ENCODE data around the gene PHAX. TPM values are rescaled to one million over a fixed set of nuclear protein-coding genes. Genes with fewer than 3 reads are reported as not detected.
"Not testable (repeated sequence)": the region's sequence is repeated elsewhere in the genome, so short reads cannot be mapped to it uniquely, and the experiment has no call there.

PHAX gene, protein sequence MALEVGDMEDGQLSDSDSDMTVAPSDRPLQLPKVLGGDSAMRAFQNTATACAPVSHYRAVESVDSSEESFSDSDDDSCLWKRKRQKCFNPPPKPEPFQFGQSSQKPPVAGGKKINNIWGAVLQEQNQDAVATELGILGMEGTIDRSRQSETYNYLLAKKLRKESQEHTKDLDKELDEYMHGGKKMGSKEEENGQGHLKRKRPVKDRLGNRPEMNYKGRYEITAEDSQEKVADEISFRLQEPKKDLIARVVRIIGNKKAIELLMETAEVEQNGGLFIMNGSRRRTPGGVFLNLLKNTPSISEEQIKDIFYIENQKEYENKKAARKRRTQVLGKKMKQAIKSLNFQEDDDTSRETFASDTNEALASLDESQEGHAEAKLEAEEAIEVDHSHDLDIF
- total RNA-seq, result 10 to 100 TPM; 31.0 to 82.7 (median 72.9) TPM

DNA sequence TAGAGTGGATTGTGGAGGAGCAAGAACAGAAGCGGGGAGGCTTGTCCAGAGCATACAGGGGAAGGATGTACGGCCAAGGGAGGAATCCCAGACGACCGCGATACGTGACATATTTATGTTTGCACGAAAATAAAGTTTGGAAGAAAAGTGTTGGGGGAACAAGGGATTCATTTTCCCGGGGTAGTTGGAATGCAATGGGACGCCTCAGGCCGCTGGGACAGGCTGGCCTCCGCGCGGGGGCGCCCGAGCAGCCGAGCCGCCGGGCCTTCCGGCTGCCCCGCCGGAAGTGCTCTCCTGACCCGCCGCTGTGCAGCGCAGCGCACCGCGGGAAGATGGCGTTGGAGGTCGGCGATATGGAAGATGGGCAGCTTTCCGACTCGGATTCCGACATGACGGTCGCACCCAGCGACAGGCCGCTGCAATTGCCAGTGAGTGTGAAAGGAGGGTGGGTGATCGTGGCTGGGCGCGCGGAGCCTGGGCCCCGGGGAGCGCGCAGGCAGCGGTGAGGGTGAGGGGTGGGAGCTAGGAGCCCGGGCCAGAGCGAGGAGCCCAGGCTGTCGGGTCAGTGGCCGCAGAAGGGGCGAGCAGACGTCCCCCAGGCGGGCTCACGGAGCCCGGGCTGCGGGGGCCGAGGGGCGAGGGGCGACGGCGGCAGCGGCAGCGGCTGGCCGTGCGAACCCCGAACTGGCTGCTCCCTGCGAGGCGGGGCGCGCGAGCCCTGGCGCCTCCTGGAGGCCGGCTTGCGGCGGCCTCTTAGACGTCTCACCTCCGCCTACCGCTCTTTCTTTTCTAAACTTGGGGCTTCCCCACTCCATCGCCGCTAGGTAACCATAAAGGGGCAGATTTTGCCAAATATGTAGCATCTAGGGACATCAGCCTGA, at the start of gene PHAX:
TSS of gene PHAX (plus strand) at position 317 of the 881 bp plus-strand sequence. CDS start at position 333, 16 bp downstream.
- Histone ChIP-seq H3K27me3 (no peaks in the 10 kb centered on the region), H3K27ac (peak within 1 kb of the TSS; percentile 86 to 87), H3K4me3 (peak within 1 kb of the TSS; percentile 79 to 99), H3K36me3 (no peaks in the 10 kb centered on the region), H3K9me3 (no peaks in the 10 kb centered on the region), H3K4me1 (peaks cover 9 to 13% of the 10 kb centered on the region in 2 donors)
- TF ChIP-seq POLR2A (IDR thresholded peaks at IDR 0.05), result peak in 1 of 2 donors; percentile 32
- TF ChIP-seq, protein P1, sequence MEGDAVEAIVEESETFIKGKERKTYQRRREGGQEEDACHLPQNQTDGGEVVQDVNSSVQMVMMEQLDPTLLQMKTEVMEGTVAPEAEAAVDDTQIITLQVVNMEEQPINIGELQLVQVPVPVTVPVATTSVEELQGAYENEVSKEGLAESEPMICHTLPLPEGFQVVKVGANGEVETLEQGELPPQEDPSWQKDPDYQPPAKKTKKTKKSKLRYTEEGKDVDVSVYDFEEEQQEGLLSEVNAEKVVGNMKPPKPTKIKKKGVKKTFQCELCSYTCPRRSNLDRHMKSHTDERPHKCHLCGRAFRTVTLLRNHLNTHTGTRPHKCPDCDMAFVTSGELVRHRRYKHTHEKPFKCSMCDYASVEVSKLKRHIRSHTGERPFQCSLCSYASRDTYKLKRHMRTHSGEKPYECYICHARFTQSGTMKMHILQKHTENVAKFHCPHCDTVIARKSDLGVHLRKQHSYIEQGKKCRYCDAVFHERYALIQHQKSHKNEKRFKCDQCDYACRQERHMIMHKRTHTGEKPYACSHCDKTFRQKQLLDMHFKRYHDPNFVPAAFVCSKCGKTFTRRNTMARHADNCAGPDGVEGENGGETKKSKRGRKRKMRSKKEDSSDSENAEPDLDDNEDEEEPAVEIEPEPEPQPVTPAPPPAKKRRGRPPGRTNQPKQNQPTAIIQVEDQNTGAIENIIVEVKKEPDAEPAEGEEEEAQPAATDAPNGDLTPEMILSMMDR (IDR thresholded peaks at IDR 0.05), result peak; percentile 67 to 81 (median 76)
- DNase-seq, result peak; percentile 57 to 79
- intact Hi-C loops (cut with DNase I; ENCODE audit: low total_unique reads), result no loop called here

DNA sequence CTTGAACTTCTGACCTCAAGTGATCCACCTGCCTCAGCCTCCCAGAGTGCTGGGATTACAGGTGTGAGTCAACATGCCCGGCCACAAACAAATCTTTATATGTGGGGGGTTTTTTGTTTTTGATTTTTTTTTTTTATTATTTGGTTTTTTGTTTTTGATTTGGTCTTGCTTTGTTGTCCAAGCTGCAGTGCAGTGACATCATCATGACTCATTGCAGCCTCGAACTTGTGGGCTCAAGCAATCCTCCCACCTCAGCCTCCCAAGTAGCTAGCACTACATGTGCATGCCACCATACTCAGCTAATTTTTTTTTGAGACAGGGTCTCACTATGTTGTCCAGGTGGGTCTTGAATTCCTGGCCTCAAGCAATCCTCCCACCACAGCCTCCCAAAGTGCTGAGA, 48.1 kb upstream of the PHAX start:
- no peaks in the 10 kb centered on the region for H3K36me3 ChIP-seq

DNA sequence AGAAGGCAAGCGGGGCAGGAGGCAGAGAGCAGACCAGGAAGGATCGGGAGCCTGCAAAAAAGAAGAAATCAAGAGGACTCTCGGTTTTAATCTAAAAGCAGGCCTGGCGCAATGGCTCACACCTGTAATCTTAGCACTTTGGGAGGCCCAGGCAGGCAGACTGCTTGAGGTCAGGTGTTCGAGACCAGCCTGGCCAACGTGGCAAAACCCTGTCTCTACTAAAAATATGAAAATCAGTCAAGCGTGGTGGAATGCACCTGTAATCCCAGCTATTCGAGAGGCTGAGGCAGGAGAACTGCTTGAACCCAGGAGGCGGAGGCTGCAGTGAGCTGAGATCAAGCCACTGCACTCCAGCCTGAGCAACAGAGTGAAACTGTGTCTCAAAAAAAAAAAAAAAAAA, 45.6 kb upstream of the PHAX start:
- H3K4me1 ChIP-seq; H3K9me3 ChIP-seq; H3K36me3 ChIP-seq; H3K27ac ChIP-seq; DNase-seq; H3K4me3 ChIP-seq; H3K27me3 ChIP-seq; intact Hi-C loops (cut with DNase I; ENCODE audit: low total_unique reads): not testable (repeated sequence)

More for the DNA sequence above, 48.1 kb upstream of the PHAX start:
- no peak for DNase-seq
- Histone ChIP-seq H3K9me3 (no peaks in the 10 kb centered on the region), H3K4me1 (no peaks in the 10 kb centered on the region), H3K4me3 (no peak overlapping the region), H3K27ac (no peak overlapping the region), H3K27me3 (no peaks in the 10 kb centered on the region)
- intact Hi-C loops (cut with DNase I; ENCODE audit: low total_unique reads), result no loop called here
- no peak for TF ChIP-seq POLR2A (IDR thresholded peaks at IDR 0.05)
- TF ChIP-seq, protein P1 (IDR thresholded peaks at IDR 0.05), result no peak

DNA sequence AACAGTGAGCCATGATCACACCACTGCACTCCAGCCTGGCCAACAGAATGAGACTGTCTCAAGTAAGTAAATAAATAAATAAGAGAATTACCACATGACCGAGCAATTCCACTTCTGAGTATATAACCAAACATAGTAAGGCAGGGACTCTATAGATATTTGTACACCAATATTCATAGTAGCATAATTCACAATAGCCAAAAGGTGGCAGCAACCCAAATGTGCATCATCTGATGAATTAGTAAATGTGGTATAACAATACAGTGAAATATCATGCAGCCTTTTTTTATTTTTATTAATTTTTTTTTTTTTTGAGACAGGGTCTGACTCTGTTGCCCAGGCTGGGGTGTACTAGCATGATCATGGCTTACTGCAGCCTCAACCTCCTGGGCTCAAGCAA, 38.8 kb upstream of the PHAX start:
- no peak overlapping the region for H3K4me3 ChIP-seq
- no peak for TF ChIP-seq POLR2A (IDR thresholded peaks at IDR 0.05)
- TF ChIP-seq, protein P1 (IDR thresholded peaks at IDR 0.05), result no peak
- intact Hi-C loops (cut with DNase I; ENCODE audit: low total_unique reads), result no loop called here

DNA sequence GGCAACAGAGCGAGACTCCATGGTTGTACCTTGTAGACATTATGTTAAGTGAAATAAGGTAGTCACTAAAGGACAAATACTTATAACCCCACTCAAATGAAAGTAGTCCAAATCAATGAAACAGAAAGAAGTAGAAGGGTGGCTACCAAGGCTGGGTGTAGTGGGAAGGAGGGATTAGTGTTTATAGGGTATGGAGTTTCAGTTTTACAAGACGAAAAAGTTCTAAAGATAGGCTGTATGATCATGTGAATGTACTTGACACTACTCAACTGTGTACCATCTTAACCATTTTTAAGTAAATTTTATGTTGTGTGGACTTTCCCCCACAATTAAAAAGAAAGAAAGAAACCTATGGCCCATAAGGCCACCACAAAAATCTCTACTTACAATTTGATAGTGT, 37.9 kb upstream of the PHAX start:
- Histone ChIP-seq H3K27me3 (no peaks in the 10 kb centered on the region), H3K9me3 (no peaks in the 10 kb centered on the region), H3K36me3 (peaks cover 0 to 3% of the 10 kb centered on the region in 2 donors), H3K4me1 (no peaks in the 10 kb centered on the region), H3K27ac (no peak overlapping the region), H3K4me3 (no peak overlapping the region)
- DNase-seq, result no peak
- TF ChIP-seq, protein P1 (IDR thresholded peaks at IDR 0.05), result no peak
- no peak for TF ChIP-seq POLR2A (IDR thresholded peaks at IDR 0.05)
- intact Hi-C loops (cut with DNase I; ENCODE audit: low total_unique reads), result no loop called here

More for the DNA sequence above, 38.8 kb upstream of the PHAX start:
- H3K27ac ChIP-seq, result no peak overlapping the region
- H3K9me3 ChIP-seq, result no peaks in the 10 kb centered on the region
- H3K4me1 ChIP-seq, result no peaks in the 10 kb centered on the region
- H3K36me3 ChIP-seq, result peaks cover 0 to 3% of the 10 kb centered on the region in 2 donors
- DNase-seq, result no peak
- no peaks in the 10 kb centered on the region for H3K27me3 ChIP-seq

All from uterus (tissue), 4 donors.